C4-2B (cell line): ENCODE results near the gene ORAI2.
"Not testable (repeated sequence)": the region's sequence is repeated elsewhere in the genome, so short reads cannot be mapped to it uniquely, and the experiment has no call there.

Experiments
- CTCF ChIP-seq: fragments of 450-650 bp; conservative IDR thresholded peaks from 2 replicates; pipeline ENCODE4 v1.5.1; 2017; ENCODE audit warnings: mild to moderate bottlenecking
- ZFX ChIP-seq: fragments of 450-650 bp; IDR thresholded peaks from 2 replicates; pipeline ENCODE4 v1.6.1; 2017

DNA sequence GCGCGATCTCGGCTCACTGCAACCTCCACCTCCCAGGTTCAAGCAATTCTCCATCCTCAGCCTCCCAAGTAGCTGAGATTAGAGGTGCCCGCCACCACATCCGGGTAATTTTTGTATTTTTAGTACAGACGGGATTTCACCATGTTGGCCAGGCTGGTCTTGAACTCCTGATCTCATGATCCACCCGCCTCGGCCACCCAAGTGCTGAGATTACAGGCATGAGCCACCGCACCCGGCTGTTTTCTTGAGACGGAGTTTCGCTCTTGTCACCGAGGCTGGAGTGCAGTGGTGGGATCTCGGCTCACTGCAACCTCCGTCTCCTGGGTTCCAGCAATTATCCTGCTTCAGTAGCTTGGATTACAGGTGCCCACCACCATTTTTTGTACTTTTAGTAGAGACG is 64.9 kb downstream of the ORAI2 start:
- TF ChIP-seq CTCF, ZFX: not testable (repeated sequence)
